GM10266 (cell line): Measurements from ENCODE around the gene BLID.

Experiments
- DNase-seq: peaks from one replicate; pipeline ENCODE4 v3.0.0; 2012; ENCODE audit errors: extremely low spot score
- CTCF ChIP-seq: IDR thresholded peaks from 2 replicates; pipeline ENCODE4 v1.5.1; 2012; ENCODE audit warnings: mild to moderate bottlenecking, low read depth; ENCODE audit not compliant: control insufficient read depth, insufficient read depth; ENCODE audit errors: missing control alignments

The BLID gene

GRCh38 chr11:122068837-122069236 lies 47.2 kb downstream of the BLID start:
- TF ChIP-seq CTCF, result no peak
- no peak for DNase-seq

- no peak for TF ChIP-seq CTCF
- DNase-seq, result no peak
Observed at GRCh38 chr11:122068141-122068540, 47.9 kb downstream of the BLID start.
